T-helper 22 cell (primary cell): ENCODE measurements around the gene ALOX12.

Source experiments
- DNase-seq: peaks from one replicate; pipeline ENCODE4 v3.0.0-alpha.2; 2020; ENCODE audit warnings: low read depth

ALOX12 gene

DNA sequence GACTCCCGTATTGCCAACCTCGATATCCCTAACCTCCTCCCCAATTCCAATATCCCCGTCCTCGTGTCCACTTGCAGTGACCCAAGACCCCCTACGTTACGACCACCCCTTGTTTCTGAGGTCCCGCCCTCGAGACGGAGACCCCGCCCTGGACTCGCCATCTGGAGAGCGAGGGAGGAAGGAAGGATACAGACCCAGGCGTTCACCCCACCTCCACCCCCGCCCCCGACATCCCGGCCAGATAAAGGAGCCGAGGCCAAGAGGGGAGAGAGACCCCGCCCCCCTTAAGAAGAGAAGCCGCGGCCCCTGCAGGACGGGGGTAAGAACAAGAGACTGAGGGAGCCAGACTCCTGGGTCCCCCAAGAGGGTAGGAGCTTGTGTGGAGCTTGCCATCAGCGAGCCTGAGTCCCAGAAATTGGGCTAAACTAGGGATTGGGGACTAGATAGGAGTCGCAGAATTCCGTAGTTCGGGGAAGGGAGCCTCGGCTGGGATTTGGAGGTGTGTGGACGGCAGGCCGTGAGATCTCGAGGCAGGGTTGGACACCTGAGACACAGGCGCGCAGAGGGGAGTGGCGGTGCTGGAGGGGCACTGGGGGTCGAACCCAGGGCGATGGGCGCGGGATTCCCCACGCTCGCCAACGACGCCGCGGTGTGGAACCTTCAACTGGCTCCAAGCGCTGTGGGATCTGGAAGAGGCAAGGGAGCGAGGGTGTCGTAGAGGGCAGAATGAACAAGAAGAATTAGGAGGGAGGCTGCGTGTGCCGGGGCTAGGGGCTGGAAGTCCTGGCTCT lies 27.1 kb downstream of the ALOX12 start, which contains the start of gene BCL6B:
TSS of gene BCL6B (plus strand) at position 270 of the 791 bp plus-strand sequence. CDS start 622 bp downstream, outside the sequence.
- DNase-seq = no peak

GRCh38 chr17:7023576-7024401 lies 27.9 kb downstream of the ALOX12 start:
- peak; percentile 93 for DNase-seq

GRCh38 chr17:7024402-7024785 lies 28.5 kb downstream of the ALOX12 start:
- DNase-seq = no peak

GRCh38 chr17:7025245-7025644 lies 29.4 kb downstream of the ALOX12 start:
- no peak for DNase-seq

- no peak for DNase-seq
Measured at GRCh38 chr17:7026471-7027115, 30.7 kb downstream of the ALOX12 start.

GRCh38 chr17:7027335-7027734 lies 31.5 kb downstream of the ALOX12 start:
- no peak for DNase-seq

DNA sequence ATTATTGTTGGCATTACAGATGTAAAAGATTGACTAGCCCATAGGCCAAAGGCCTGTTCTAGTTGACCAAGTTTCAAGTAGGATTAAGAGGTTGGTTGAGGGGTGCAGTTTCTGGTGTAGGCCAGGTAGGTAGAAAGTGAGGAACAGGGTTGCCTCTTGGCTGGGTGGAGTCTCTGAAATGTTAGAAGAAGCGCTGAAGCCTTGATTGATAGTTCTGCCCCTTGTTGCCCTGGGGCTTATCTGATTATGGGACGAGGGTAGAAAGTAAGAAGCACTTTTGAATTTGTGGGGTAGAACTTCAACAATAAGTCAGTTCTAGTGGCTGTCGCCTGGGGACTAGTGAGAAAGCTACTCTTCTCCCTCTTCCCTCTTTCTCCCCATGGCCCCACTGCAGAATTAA lies 33.2 kb downstream of the ALOX12 start:
- DNase-seq = no peak

DNA sequence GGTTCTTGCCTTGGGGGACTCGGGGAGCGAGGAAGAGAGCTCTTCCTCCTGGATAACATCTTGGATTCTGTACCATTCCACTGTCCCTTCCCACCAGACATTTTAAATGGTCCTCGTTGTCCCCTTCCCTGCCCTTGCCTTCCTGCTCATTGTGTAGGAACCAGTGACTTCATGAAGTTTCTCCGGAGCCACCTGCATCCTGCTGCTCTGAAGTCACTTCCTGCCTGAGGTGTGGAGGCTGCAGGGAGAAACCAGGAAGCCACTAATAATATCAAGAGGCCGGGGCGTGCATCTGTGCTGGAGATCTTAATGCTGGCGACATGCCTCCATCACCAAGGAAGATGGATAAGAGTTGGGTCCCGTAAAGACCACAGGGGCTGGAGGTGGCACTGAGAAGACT lies 33.8 kb downstream of the ALOX12 start:
- DNase-seq = no peak

DNA sequence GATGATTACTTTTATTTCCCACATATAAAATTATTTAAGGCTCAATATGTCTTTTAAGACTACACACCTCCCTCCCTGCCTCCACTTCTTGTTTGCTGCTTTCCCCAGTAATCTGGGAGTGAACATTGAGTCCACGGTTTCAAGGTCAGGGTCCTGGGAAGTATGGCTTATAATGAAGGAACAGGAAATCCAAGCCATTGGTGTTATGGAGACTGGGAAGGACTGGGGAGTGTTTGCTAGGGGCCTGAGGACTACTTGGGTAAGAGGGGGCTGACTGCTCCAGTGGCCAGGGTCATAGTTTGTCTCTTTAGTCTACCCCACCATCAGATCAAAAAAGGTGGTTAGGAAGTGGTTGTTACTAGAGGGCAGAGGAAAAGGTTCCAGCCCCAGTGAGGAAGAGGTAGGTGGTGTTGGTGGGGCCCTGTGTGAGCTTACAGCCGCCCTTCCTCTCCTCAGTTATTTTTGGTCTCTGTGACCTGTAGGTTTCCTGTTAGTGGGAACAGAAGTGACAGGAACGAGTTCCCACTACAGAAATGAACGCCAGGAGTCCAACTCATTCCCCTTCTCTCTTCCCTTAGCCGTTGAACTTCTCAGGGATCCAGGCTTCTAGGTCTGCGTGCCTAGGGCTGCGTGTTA lies 39.2 kb downstream of the ALOX12 start:
- no peak for DNase-seq

DNA sequence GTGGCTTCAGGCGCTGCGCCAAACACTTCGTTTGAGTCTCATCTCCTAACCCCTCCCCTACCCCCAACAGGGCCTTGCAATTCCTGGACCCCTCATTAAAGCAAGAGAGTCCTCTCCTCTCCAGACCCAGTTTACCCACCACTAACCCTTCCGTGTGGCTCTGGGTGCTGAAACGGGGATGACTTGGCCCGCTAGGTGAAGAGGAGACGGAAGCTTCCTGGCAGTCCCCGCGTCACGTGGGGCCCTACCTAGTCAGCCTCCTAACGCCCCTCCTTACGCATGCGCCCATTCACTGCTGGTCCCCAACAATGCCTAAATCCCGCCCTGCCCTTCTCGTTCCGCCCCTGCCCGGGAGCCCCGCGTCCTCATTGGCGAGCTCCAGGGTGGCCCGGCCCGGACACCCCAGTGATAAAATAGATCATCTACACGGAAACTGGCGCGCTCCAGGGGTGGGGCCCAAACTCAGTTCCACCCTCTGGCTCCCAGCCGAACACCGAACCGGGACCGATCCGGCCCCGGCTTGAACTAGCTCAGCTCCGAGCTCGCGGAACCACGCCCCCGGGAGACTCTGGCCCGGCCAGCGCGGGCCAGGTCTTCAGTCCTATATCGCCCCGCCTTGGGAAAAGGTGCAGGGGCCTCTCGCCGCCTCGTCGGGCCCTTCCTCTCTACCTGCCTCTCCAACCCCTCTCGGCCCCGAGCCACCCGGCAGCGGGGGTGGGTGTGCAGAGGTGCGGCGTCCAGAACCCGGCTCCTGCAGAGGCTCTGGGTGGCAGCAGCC lies 39.9 kb downstream of the ALOX12 start, which contains the start of gene SLC16A13:
TSS of gene SLC16A13 (plus strand) at position 425 of the 778 bp plus-strand sequence. CDS start 368 bp downstream, outside the sequence.
- DNase-seq = peak; percentile 99

- DNase-seq = no peak
Measured at GRCh38 chr17:7038025-7038862, 42.4 kb downstream of the ALOX12 start.

GRCh38 chr17:7039832-7040231 lies 44.0 kb downstream of the ALOX12 start:
- no peak for DNase-seq

GRCh38 chr17:7041607-7042500 lies 46.0 kb downstream of the ALOX12 start:
- DNase-seq = no peak

- no peak for DNase-seq
Measured at GRCh38 chr17:7042501-7043181, 46.8 kb downstream of the ALOX12 start.

- DNase-seq = no peak
Measured at GRCh38 chr17:7043182-7043496, 47.3 kb downstream of the ALOX12 start.

GRCh38 chr17:7043497-7044198 lies 47.8 kb downstream of the ALOX12 start, which contains the start of gene SLC16A11:
Gene SLC16A11, minus strand, starts transcription at chr17:7044092. Its CDS starts 579 bp downstream, at chr17:7043513.
- no peak for DNase-seq

- no peak for DNase-seq
Measured at GRCh38 chr17:7045492-7046126, 49.8 kb downstream of the ALOX12 start.
